IMR-90 (cell line): ENCODE measurements around the gene IL37. TPM values are rescaled to one million over a fixed set of nuclear protein-coding genes. Genes with fewer than 3 reads are reported as not detected.

Source experiments
- ATAC-seq: fragments of 200-7000 bp; cut with Tn5 transposase; 2 replicates; pipeline ENCODE4 v1.9.1; 2020; ENCODE audit warnings: low read depth, mild to moderate bottlenecking, moderate library complexity
- BruUV-seq: library from RNA; stranded (reverse); fragments of 400-500 nt; replicated peaks from 2 replicates; lab custom pipeline; 2021; lab: Mats Ljungman, UMichigan
- CTCF ChIA-PET: fragments of 300-600 bp; formaldehyde crosslinking; extraction: SDS; loops from one replicate; lab custom pipeline; 2021; ENCODE audit warnings: antibody characterized with exemption; lab: Yijun Ruan, JAX
- POLR2A ChIA-PET: fragments of 300-600 bp; sonication (Branson Sonifier 250); formaldehyde crosslinking; loops from one replicate; lab custom pipeline; 2022; ENCODE audit warnings: antibody characterized with exemption; ENCODE audit not compliant: unreplicated experiment; lab: Charles Lee
- DNase-seq: peaks from one replicate; pipeline ENCODE4 v3.0.0; 2013
- H2AFZ ChIP-seq: replicated peaks from 2 replicates; pipeline ENCODE3; 2013; ENCODE audit warnings: low read length, mild to moderate bottlenecking; ENCODE audit not compliant: poor library complexity
- H2AK5ac ChIP-seq: 2 replicates; pipeline ENCODE4 v1.6.1; 2013; ENCODE audit warnings: low read depth, low read length, inconsistent platforms
- H2AK9ac ChIP-seq: replicated peaks from 2 replicates; pipeline ENCODE3; 2013; ENCODE audit warnings: mild to moderate bottlenecking, low read depth, low read length, moderate library complexity; ENCODE audit not compliant: poor library complexity
- H2BK120ac ChIP-seq: 2 replicates; pipeline ENCODE4 v1.6.1; 2013; ENCODE audit warnings: low read depth, low read length, inconsistent platforms
- H2BK15ac ChIP-seq: 3 replicates; pipeline ENCODE4 v1.6.1; 2013; ENCODE audit warnings: low read depth, low read length, inconsistent platforms
- H2BK20ac ChIP-seq: 2 replicates; pipeline ENCODE4 v1.6.1; 2013; ENCODE audit warnings: low read depth, mild to moderate bottlenecking, inconsistent platforms, low read length, moderate library complexity
- H2BK5ac ChIP-seq: 2 replicates; pipeline ENCODE4 v1.6.1; 2013; ENCODE audit warnings: mild to moderate bottlenecking, low read depth, low read length, inconsistent platforms; ENCODE audit not compliant: poor library complexity, severe bottlenecking
- H3K14ac ChIP-seq: replicated peaks from 2 replicates; pipeline ENCODE4 v1.6.1; 2013; ENCODE audit warnings: low read depth, low read length, inconsistent platforms
- H3K18ac ChIP-seq: 2 replicates; pipeline ENCODE4 v1.6.1; 2013; ENCODE audit warnings: low read depth, low read length, control low read depth
- H3K23ac ChIP-seq: 2 replicates; pipeline ENCODE4 v1.6.1; 2013; ENCODE audit warnings: low read depth, low read length, inconsistent platforms
- H3K27ac ChIP-seq: 2 replicates; pipeline ENCODE4 v1.5.1; 2013; ENCODE audit warnings: mild to moderate bottlenecking, control low read depth, low read length; ENCODE audit not compliant: insufficient read depth
- H3K27me3 ChIP-seq: 2 replicates; pipeline ENCODE4 v1.6.1; 2013; ENCODE audit warnings: low read length; ENCODE audit not compliant: control insufficient read depth, insufficient read depth
- H3K36me3 ChIP-seq: 2 replicates; pipeline ENCODE4 v1.6.1; 2013; ENCODE audit warnings: low read length, mixed read lengths; ENCODE audit not compliant: control insufficient read depth, insufficient read depth
- H3K4ac ChIP-seq: 2 replicates; pipeline ENCODE4 v1.6.1; 2013; ENCODE audit warnings: low read depth, low read length, inconsistent platforms
- H3K4me1 ChIP-seq: 2 replicates; pipeline ENCODE4 v1.6.1; 2013; ENCODE audit warnings: low read length, mixed read lengths; ENCODE audit not compliant: control insufficient read depth, insufficient read depth
- H3K4me2 ChIP-seq: 2 replicates; pipeline ENCODE4 v1.6.1; 2013; ENCODE audit warnings: low read depth, mild to moderate bottlenecking, control low read depth, low read length, moderate library complexity
- H3K4me3 ChIP-seq: 2 replicates; pipeline ENCODE4 v1.5.1; 2013; ENCODE audit warnings: low read depth, mild to moderate bottlenecking, control low read depth, low read length, moderate library complexity; ENCODE audit not compliant: insufficient read depth
- H3K56ac ChIP-seq: 2 replicates; pipeline ENCODE4 v1.6.1; 2013; ENCODE audit warnings: low read length, inconsistent platforms; ENCODE audit not compliant: insufficient read depth; ENCODE audit errors: extremely low read depth
- H3K79me1 ChIP-seq, 2 experiments: 2 replicates each; pipeline ENCODE4 v1.6.1; 2013; ENCODE audit warnings: low read length in 2 of 2, inconsistent platforms in 1 of 2, low read depth in 1 of 2
- H3K9ac ChIP-seq: 2 replicates; pipeline ENCODE4 v1.6.1; 2013; ENCODE audit warnings: low read depth, low read length, control low read depth
- H3K9me1 ChIP-seq: 2 replicates; pipeline ENCODE4 v1.6.1; 2013; ENCODE audit warnings: low read length, inconsistent platforms; ENCODE audit not compliant: insufficient read depth
- H3K9me3 ChIP-seq: 2 replicates; pipeline ENCODE4 v1.6.1; 2013; ENCODE audit warnings: low read length; ENCODE audit not compliant: control insufficient read depth, insufficient read depth
- H4K20me1 ChIP-seq: 2 replicates; pipeline ENCODE4 v1.6.1; 2013; ENCODE audit warnings: low read length, inconsistent platforms; ENCODE audit not compliant: insufficient read depth
- H4K5ac ChIP-seq: 2 replicates; pipeline ENCODE4 v1.6.1; 2013; ENCODE audit warnings: mild to moderate bottlenecking, low read depth, low read length, control low read depth
- H4K8ac ChIP-seq, 2 experiments: 2 replicates each; pipeline ENCODE4 v1.6.1; 2013; ENCODE audit warnings: low read depth in 2 of 2, low read length in 2 of 2, control low read depth in 1 of 2, inconsistent platforms in 1 of 2
- H4K91ac ChIP-seq: 2 replicates; pipeline ENCODE4 v1.6.1; 2013; ENCODE audit warnings: low read depth, low read length, inconsistent platforms; ENCODE audit not compliant: insufficient read depth
- CEBPB ChIP-seq: IDR thresholded peaks from 2 replicates; pipeline ENCODE4 v1.6.1; 2012; ENCODE audit warnings: low read depth, low read length, improper control_type of control experiment
- CTCF ChIP-seq: conservative IDR thresholded peaks from 2 replicates; pipeline ENCODE4 v1.5.1; 2012; ENCODE audit warnings: mild to moderate bottlenecking, low read depth, low read length, improper control_type of control experiment
- MAFK ChIP-seq: IDR thresholded peaks from 2 replicates; pipeline ENCODE4 v1.6.1; 2012; ENCODE audit warnings: low read depth, low read length, improper control_type of control experiment
- MXI1 ChIP-seq: IDR thresholded peaks from 2 replicates; pipeline ENCODE4 v1.6.1; 2012; ENCODE audit warnings: low read depth, mild to moderate bottlenecking, low read length, moderate library complexity, borderline replicate concordance
- RAD21 ChIP-seq: IDR thresholded peaks from 2 replicates; pipeline ENCODE4 v1.6.1; 2012; ENCODE audit warnings: low read length, improper control_type of control experiment
- RCOR1 ChIP-seq: IDR thresholded peaks from 2 replicates; pipeline ENCODE4 v1.6.1; 2012; ENCODE audit warnings: mild to moderate bottlenecking, low read length, improper control_type of control experiment; ENCODE audit not compliant: insufficient replicate concordance
- USF2 ChIP-seq: fragments of 150-350 bp; IDR thresholded peaks from 2 replicates; pipeline ENCODE4 v1.6.1; 2017; ENCODE audit warnings: mild to moderate bottlenecking, antibody characterized with exemption, low read length, low read depth
- WGBS, 2 experiments: methylation state at CpG; one replicate each; pipeline versions ENCODE4 v1.1.5 to v1.1.7; 2013; ENCODE audit warnings: missing lambda C conversion rate in 2 of 2; ENCODE audit not compliant: insufficient read length in 1 of 2; ENCODE audit errors: extremely low coverage in 2 of 2; 5-methylcytosine and 5-hydroxymethylcytosine counted together
- dilution Hi-C: fragments of 300-500 bp; cut with HindIII; formaldehyde crosslinking; loops from one replicate; pipeline ENCODE4 v1.14.3; 2018; ENCODE audit warnings: low sequenced_read_pairs; ENCODE audit not compliant: unreplicated experiment
- in situ Hi-C: fragments of 300-500 bp; cut with MboI; formaldehyde crosslinking; loops from 3 replicates; pipeline ENCODE4 v1.14.3; 2019; ENCODE audit warnings: low sequenced_read_pairs, inconsistent platforms, mixed read lengths
- intact Hi-C: fragments of 100-400 bp; cut with micrococcal nuclease; formaldehyde crosslinking; loops from 2 replicates; pipeline ENCODE4 v1.10.0; 2022
- polyA plus RNA-seq, 3 experiments: library from polyadenylated mRNA; depleted of rRNA; stranded (reverse); fragments of >200 nt; gene quantifications; 2 replicates each; pipeline ENCODE4 v1.2.3, GENCODE V29; 2012; ENCODE audit warnings: low replicate concordance in 1 of 3
- total RNA-seq: library from RNA; depleted of rRNA; stranded (reverse); fragments of >200 nt; gene quantifications from 2 replicates; pipeline ENCODE4 v1.2.3, GENCODE V29; 2012

IL37 gene
- total and polyA plus RNA-seq, 2 of the 4 experiments (the other 2 are of a cell fraction): 0.15 TPM; not detected in 1

- no peak overlapping the region for H3K9ac ChIP-seq
- peak overlapping the region; percentile 87 for H2BK120ac ChIP-seq
- no peaks in the 10 kb centered on the region for H4K20me1 ChIP-seq
- peaks cover 0 to 3% of the 10 kb centered on the region in 2 experiments; a peak in 2 of 4 replicates for H3K79me1 ChIP-seq
- H3K36me3 ChIP-seq: no peaks in the 10 kb centered on the region
- peak overlapping the region; percentile 78 for H2AK5ac ChIP-seq
- H3K4me1 ChIP-seq: peaks cover 14% of the 10 kb centered on the region
- intact Hi-C loops (loop anchor here (5.0 kb wide), 1 partner anchor 117 kb away; the partner anchor contains the start of gene CKAP2L), dilution Hi-C loops (no loop called here), in situ Hi-C loops (loop anchor here (10.0 kb wide), 1 partner anchor 125 kb away; no protein-coding TSS in a partner anchor)
- H3K9me1 ChIP-seq: peaks cover 22% of the 10 kb centered on the region
- peak overlapping the region; percentile 7 for H2AFZ ChIP-seq
- peak overlapping the region; percentile 86 for H2BK5ac ChIP-seq
- peak overlapping the region; percentile 77 for H4K91ac ChIP-seq
- ATAC-seq (no peak), DNase-seq (no peak)
- H4K5ac ChIP-seq: peak overlapping the region; percentile 62; the same call in 1 of the 2 replicates
- CTCF ChIA-PET: no interaction called here
- 0 out of 2 replicates have a peak overlapping the region, but pooled peaks have one; percentile 2 for H3K56ac ChIP-seq
- H3K9me3 ChIP-seq: no peaks in the 10 kb centered on the region
- POLR2A ChIA-PET: no interaction called here
- no TSS peak for BruUV-seq
- H3K4ac ChIP-seq: peak overlapping the region; percentile 77
- no peaks in the 10 kb centered on the region for H3K27me3 ChIP-seq
- H3K18ac ChIP-seq: peak overlapping the region; percentile 58
- peak overlapping the region; percentile 61 to 79 for H4K8ac ChIP-seq
- H3K4me2 ChIP-seq: no peak overlapping the region
- 0 out of 2 replicates have a peak overlapping the region, but pooled peaks have one; percentile 34 for H3K14ac ChIP-seq
- H3K27ac ChIP-seq: peak overlapping the region; percentile 64
- H3K4me3 ChIP-seq: no peak overlapping the region
- WGBS, 2 experiments: no CpG with 5 or more reads among the region's 6 CpGs
- no peak overlapping the region for H3K23ac ChIP-seq
- TF ChIP-seq RCOR1 (no peak), MXI1 (no peak), MAFK (no peak), CEBPB (no peak), USF2 (no peak), RAD21 (no peak), CTCF (no peak)
- H2BK15ac ChIP-seq: peak overlapping the region; percentile 45; the same call in 1 of the 3 replicates
- H2BK20ac ChIP-seq: peak overlapping the region; percentile 73; the same call in 1 of the 2 replicates
- H2AK9ac ChIP-seq: peak overlapping the region; percentile 31
These were observed 31.4 kb upstream of the IL37 start for GRCh38 chr2:112879491-112880041.
